GM13977 (cell line): ENCODE results near the gene FAM107B.

Experiments
- DNase-seq: peaks from one replicate; pipeline ENCODE4 v3.0.0; 2012; ENCODE audit warnings: low spot score
- CTCF ChIP-seq: IDR thresholded peaks from 2 replicates; pipeline ENCODE4 v1.5.1; 2012; ENCODE audit warnings: mild to moderate bottlenecking, control low read depth; ENCODE audit not compliant: insufficient read depth; ENCODE audit errors: extremely low read depth, missing control alignments
- in situ Hi-C: fragments of 300-500 bp; cut with MboI; formaldehyde crosslinking; loops from one replicate; pipeline ENCODE4 v1.12.0; 2022; ENCODE audit warnings: low sequenced_read_pairs, low pct_unique_long_range_greater_than_20kb, mixed read lengths, inconsistent platforms; ENCODE audit not compliant: unreplicated experiment

FAM107B gene

DNA sequence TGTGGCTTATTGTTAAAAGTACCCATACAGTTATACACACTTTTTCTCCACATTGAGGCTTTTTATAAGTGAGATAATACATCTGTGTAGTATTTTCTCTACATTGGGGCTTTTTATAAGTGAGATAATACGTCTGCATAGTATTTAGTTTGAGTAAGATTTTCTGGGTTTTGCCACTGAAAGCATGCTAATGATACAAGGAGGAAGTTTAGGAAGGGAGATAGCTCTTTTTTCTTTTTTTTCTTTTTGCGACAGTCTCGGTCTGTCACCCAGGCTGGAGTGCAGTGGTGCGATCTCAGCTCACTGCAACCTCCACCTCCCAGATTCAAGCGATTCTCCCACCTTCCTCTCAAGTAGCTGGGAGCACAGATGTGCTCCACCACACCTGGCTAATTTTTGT is 13.3 kb downstream of the FAM107B start:
- in situ Hi-C loops: no loop called here
- no peak for TF ChIP-seq CTCF
- DNase-seq: no peak

- no peak for DNase-seq
- TF ChIP-seq CTCF: no peak
- in situ Hi-C loops: no loop called here
These were observed 15.6 kb downstream of the FAM107B start for GRCh38 chr10:14758994-14759664.

DNA sequence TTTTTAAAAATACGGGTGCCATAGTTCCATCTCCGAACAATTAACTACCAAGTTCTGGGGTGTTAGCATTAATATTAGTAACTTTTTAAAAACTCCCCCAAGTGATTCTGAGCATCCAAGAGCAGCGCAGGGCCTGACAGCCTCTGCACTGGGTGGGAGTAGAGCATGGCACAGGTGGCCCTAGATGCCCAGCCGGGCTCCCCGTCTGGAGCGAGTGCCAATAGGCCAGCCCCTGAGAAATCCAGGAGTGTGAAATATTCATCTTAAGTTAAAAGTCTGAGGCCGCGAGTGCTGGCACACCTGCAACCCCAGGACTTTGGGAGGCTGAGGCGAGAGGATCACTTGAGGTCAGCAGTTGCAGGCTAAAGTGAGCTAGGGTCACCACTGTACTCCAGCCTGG is 16.2 kb downstream of the FAM107B start:
- DNase-seq: no peak
- TF ChIP-seq CTCF: no peak
- in situ Hi-C loops: no loop called here

- in situ Hi-C loops: no loop called here
- no peak for DNase-seq
- TF ChIP-seq CTCF: no peak
These were observed 16.7 kb downstream of the FAM107B start for GRCh38 chr10:14757986-14758385.

DNA sequence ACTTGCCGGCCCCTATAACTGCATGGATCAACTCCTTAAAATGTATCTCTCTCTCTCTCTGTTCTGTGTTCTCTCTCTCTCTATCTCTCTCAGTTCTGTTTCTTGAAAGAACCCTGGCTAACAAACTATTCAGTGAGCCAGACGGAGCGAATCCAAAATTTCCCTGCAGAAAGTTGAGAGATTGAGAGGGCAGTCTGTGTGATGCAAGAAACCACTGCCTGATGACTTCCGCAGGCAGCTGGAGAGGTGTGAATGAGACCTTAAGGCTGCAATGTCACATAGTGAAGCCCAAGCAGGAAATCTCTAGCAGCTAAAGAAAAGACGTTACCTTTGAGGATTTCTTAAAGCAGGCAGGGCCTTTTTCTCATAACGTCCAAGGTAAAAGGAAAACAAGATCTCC is 17.3 kb downstream of the FAM107B start:
- DNase-seq: no peak
- in situ Hi-C loops: no loop called here
- no peak for TF ChIP-seq CTCF

- no peak for TF ChIP-seq CTCF
- in situ Hi-C loops: no loop called here
- DNase-seq: no peak
These were observed 21.3 kb downstream of the FAM107B start for GRCh38 chr10:14753441-14753840.
